GM21619 (cell line): ENCODE results near the gene CPNE4.

ENCODE experiments used
- ATAC-seq: cut with Tn5 transposase; IDR thresholded peaks from one replicate; pipeline ENCODE4 v1.9.1; 2021; ENCODE audit not compliant: unreplicated experiment

CPNE4 gene

DNA sequence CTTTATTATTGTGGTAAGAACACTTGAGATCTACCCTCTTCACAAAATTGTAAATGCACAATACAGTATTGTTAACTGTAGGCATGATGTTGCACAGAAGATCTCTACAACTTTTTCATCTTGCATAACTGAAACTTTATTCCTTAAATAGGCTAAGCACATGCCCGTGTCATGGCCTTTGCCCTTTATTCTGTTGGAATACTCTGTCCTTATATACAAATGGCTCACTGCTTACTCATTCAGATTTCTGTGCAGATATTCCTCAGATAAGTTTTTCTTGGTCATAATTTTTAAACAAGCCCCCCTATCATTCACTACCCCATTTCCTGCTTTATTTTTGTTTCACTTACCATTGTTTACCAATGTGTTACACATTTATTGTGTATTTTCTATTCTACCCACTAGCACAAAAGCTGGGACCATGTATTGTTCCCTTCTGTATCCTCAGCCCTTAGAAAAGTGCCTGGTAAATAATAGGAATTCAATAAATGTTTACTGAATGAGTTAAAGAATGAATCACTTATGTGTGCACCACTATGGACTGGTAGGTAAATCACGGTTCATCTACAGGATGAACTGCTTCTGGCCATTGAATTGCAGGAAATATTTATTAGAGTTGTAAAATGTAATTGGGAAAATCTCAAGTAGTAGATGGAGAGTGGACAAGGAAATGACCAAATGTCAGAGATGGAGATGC, 151.0 kb downstream of the CPNE4 start:
- no peak for ATAC-seq

GRCh38 chr3:131883086-131883485, 151.7 kb downstream of the CPNE4 start:
- ATAC-seq, result no peak

DNA sequence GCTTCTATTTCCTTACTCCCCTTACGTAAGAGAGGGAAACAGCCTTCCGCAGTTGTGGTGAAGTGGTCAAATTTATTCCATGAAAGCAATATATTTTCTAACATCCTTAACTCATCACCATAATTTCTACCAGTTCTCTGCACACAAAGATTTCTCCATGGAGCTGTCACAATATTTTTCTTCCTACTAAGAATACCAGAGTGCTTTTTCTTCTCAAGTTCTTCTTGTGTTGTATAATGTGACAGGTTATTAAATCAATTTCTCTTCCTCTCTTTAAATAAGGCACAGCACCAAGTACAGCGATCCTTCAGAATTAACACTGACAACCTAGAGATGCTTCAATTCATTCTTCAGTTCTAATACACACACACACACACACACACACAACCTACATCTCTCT, 153.0 kb downstream of the CPNE4 start:
- ATAC-seq, result no peak

DNA sequence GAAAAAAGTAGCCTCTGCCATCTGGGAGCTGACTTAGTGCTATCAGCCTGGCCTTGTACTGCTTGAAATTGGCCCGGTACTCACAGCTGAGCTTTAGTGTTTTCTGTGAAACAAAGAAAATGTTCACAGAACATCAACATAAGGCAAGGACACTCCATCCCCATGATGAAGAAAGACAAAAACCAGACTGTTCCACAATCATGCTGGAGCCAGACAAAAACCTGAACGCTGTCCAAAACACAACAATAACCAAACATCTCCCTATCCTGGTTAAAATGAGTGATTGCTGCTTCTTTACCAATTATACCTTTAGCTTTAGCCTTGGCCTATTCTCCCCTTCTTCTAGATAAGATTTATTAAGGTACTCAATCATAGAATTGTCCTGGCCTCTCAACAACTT, 153.9 kb downstream of the CPNE4 start:
- ATAC-seq, result no peak

- no peak for ATAC-seq
Observed at GRCh38 chr3:131868203-131868602, 166.6 kb downstream of the CPNE4 start.

DNA sequence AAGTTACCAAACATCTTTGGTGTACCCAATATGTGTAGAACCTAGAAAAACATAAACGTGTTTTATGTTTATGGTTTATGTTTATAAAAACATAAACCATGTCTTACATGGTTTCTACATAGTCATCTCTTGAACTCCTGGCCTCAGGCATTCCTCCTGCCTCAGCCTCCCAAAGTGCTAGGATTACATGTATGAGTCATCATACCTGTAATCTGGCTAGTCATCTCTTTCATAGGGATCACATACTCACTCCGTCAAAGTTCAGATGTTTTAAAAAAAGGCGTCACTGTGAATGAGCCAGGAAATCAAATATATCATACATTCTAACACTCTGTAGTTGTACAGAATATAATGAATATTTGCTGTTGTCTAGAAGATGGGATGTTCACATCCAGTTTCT, 178.6 kb downstream of the CPNE4 start:
- no peak for ATAC-seq

GRCh38 chr3:131850223-131850622, 184.6 kb downstream of the CPNE4 start:
- ATAC-seq, result no peak

DNA sequence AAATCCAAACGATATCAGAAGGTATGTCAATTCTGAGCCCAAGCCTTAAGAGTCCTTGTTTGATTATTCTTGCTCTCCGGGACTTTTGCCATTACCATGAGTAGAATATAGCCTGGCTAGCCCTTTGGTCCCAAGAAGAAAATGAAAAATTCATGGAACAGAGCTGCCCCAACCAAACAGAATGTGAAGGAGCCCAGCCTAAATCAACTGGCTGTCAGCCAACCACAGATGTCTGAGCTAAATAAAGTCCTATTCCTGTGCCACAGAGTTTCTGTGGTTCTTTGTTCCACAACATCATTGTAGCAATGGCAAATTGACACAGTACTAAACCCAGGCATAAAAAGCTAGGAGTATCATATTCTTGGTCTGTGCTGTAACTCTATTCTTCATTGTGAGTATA, 185.2 kb downstream of the CPNE4 start:
- no peak for ATAC-seq

- ATAC-seq, result no peak
Observed at GRCh38 chr3:131847966-131848510, 186.8 kb downstream of the CPNE4 start.

- ATAC-seq, result no peak
Observed at GRCh38 chr3:131846296-131846924, 188.4 kb downstream of the CPNE4 start.

DNA sequence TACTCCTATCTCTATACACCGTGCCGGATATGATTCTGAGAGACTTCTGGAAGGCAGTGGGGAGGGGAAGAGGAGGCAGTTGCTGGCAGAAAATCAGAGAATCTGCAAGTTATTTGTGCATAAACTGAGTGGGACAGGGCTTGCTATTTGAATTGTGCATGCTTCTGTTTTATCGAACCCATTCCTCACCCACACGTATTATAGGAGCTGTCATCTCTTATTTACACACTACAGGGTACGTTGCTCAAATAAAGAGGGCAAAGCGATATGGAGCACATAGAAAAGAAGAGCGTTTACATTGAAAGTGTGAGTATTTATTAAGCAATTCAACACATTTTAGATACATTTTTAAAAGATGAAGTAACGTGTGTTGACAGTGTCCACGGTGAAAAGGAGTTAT, 191.6 kb downstream of the CPNE4 start:
- ATAC-seq, result no peak

DNA sequence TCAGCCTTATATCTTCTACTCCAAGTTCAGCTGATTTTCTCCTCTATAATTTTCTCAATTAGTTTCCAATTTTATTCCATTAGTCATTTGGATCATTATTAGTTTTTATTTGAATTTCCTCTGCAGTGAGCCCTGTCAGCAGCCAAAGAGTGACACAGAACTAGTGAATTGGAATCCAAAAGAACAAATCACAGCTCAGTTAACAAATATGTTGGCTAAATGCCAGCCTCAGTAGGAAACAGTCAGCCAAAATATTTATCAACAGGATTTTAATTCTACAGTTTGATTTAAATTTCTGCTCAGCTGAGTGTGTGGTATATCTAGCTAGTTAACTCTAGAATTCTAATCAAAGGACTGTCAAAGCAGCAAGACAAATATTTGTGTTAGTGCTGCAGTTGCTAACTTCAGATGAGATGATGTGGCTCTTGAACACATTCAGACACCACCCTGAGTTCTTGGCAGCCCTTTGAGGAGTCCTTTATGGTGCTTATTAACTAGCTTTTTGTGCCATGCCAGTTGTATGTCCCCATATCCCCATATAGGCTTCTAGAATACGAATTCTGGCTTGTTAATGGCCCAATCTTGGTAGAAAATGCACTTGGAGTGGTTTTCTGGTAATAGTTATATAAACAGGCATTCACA, 194.5 kb downstream of the CPNE4 start:
- no peak for ATAC-seq

DNA sequence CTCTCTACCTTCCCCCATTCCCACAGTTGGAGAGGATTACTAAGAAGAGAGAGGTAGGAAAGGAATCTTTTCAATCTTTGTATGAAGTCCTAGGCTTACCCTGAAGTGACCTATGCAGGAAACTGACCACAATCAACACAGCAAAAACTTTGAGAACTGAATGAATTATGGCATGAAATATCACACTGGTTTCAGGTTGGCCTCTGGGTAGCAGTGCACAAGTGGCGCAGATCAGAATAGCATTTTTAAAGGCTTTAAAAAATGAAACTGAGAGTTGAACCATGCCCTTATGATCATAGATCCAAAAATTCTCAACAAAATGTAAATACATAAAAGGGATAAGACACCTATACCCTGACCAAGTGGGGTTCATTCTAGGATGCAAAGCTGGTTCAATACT, 198.9 kb downstream of the CPNE4 start:
- ATAC-seq, result no peak

GRCh38 chr3:131831608-131832007, 203.2 kb downstream of the CPNE4 start:
- ATAC-seq, result no peak

GRCh38 chr3:131821191-131821762, 213.5 kb downstream of the CPNE4 start:
- no peak for ATAC-seq

DNA sequence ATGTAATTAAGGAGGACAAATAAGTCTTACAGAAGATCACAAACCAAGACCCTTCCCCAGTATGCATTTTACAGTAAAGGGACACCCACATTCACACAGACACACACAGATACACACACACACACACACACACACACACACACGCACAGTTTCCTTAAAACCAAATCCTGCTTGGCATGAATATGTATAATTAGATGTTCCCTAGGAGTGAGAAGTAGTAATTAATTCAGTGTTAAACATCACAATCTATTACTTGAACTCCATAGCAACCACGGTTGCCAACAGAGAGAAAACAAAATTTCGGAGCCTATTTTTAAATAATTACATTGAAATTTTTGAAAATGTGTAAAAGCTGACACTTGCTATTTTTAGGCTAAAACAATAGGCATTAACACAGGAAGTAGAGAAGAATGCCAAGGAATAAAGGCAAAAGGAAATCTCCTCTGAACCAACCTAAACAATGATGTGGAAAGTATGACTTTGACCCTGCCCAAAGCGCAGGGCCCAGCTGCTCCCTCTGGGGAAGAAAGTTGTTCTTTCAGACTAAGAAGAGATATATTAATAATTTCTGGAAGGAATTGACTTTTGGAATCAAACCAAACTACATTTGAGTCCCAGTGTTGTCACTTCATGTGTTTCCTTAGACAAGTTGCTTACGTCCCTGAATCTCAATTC, 215.3 kb downstream of the CPNE4 start:
- ATAC-seq, result no peak

DNA sequence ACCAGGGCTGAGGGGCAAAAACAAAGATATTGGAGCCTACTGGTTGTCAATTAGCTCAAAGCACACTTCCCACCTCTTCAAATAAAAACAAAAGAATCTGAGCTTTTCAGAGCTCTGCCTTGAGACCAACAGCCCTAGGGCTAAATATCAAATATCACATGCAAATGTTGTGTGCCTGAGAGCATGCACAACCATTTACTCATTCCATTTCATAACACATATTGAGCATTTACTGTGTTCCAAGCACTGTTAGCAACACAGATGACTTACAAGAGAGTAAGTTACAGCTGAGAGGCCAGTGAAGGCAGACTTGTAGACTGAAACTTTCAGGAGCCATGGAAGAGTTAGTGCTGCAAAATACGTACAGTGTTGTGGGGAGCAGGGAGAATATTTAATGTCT, 222.4 kb downstream of the CPNE4 start:
- no peak for ATAC-seq

DNA sequence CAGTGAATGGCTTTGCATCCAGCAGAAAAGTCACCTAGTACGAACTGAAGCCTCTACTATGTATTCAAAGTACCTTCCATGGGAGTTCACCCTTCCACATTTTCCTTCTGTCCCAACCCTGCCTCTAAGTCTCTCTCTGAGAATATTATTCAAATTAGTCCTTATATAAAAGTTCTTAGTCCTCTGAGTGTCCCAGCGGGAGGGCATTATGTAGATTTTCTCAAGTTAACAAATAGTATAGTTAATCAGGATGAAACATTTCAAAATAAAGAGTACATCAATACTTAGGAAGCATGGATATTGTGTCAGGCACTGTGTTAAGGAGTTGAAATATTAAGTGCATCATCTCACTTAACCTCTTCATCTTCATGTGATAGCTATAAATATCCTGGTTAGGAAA, 223.3 kb downstream of the CPNE4 start:
- no peak for ATAC-seq

- ATAC-seq, result no peak
Observed at GRCh38 chr3:131807822-131808221, 227.0 kb downstream of the CPNE4 start.

GRCh38 chr3:131806736-131807135, 228.1 kb downstream of the CPNE4 start:
- no peak for ATAC-seq

GRCh38 chr3:131804565-131805133, 230.2 kb downstream of the CPNE4 start:
- no peak for ATAC-seq
